WERI-Rb-1 (cell line): Measurements from ENCODE around the gene MMP12.

Experiments
- DNase-seq: peaks from one replicate; pipeline ENCODE4 v3.0.0-alpha.2; 2020
- H3K27ac ChIP-seq: fragments of 250-450 bp; sonication (Bioruptor Pico); 2 replicates; pipeline ENCODE4 v1.5.1; 2020; ENCODE audit warnings: mild to moderate bottlenecking, moderate library complexity
- H3K27me3 ChIP-seq: fragments of 250-450 bp; sonication (Bioruptor Pico); 2 replicates; pipeline ENCODE4 v1.5.1; 2021; ENCODE audit warnings: mild to moderate bottlenecking, low read depth, moderate library complexity; ENCODE audit not compliant: insufficient read depth, severe bottlenecking
- H3K36me3 ChIP-seq: fragments of 250-450 bp; sonication (Bioruptor Pico); 2 replicates; pipeline ENCODE4 v1.5.1; 2020; ENCODE audit warnings: mild to moderate bottlenecking, moderate library complexity
- H3K4me3 ChIP-seq: 2 replicates; pipeline ENCODE4 v1.5.1; 2011; ENCODE audit warnings: low read depth, mild to moderate bottlenecking, control low read depth, low read length
- H3K9me3 ChIP-seq: fragments of 250-450 bp; sonication (Bioruptor Pico); 2 replicates; pipeline ENCODE4 v1.5.1; 2021; ENCODE audit warnings: mild to moderate bottlenecking, moderate library complexity; ENCODE audit not compliant: severe bottlenecking
- TF ChIP-seq, protein P1 (sequence below): IDR thresholded peaks from 2 replicates; pipeline ENCODE4 v1.5.1; 2011; ENCODE audit warnings: low read depth, mild to moderate bottlenecking, control low read depth, inconsistent platforms, low read length

Gene MMP12

DNA sequence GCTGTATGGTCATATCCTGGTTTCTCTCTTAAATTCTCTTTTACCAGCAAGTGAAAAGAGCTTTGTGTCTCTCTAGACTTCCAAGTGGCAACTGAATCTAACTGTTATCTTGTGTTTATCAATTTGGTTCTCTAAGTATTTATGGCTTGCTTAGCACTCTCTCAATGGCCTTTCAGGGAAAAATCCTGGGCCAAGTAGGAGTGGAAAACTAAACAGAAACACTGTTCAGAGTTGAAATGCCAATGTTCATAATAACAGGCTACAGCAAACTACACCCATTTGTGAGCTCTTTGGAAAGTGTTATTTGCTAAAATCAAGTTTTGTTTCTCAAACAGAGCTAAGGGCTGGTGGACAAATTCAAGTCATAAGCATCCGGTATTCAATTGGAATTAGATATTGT, 10.1 kb downstream of the MMP12 start:
- no peak for DNase-seq

DNA sequence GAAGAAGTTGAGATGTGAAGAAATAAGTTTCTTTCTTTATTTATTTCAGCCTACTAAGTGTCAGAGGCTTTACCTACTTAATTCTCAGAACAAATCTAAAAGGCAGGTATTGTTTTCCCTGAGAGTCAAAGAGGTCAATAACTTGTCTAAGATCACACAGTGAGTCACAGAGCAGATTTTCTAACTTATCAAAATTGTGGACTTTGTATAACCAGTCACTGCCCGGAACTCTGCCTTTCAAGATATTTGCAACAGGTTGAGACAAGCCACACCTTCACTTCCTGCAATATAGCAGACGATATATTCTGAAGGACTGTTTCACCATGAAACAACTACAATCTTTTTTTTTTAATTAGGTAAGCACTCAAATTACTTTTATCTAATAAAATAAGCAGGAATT, 20.8 kb downstream of the MMP12 start:
- TF ChIP-seq, protein P1, sequence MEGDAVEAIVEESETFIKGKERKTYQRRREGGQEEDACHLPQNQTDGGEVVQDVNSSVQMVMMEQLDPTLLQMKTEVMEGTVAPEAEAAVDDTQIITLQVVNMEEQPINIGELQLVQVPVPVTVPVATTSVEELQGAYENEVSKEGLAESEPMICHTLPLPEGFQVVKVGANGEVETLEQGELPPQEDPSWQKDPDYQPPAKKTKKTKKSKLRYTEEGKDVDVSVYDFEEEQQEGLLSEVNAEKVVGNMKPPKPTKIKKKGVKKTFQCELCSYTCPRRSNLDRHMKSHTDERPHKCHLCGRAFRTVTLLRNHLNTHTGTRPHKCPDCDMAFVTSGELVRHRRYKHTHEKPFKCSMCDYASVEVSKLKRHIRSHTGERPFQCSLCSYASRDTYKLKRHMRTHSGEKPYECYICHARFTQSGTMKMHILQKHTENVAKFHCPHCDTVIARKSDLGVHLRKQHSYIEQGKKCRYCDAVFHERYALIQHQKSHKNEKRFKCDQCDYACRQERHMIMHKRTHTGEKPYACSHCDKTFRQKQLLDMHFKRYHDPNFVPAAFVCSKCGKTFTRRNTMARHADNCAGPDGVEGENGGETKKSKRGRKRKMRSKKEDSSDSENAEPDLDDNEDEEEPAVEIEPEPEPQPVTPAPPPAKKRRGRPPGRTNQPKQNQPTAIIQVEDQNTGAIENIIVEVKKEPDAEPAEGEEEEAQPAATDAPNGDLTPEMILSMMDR, result no peak
- H3K27me3 ChIP-seq, result no peaks in the 10 kb centered on the region
- H3K27ac ChIP-seq, result no peak overlapping the region
- no peaks in the 10 kb centered on the region for H3K9me3 ChIP-seq
- H3K4me3 ChIP-seq, result no peak overlapping the region
- no peaks in the 10 kb centered on the region for H3K36me3 ChIP-seq
- DNase-seq, result no peak

More for the DNA sequence above, 10.1 kb downstream of the MMP12 start:
- TF ChIP-seq, protein P1, result no peak
- no peak overlapping the region for H3K4me3 ChIP-seq
- no peaks in the 10 kb centered on the region for H3K9me3 ChIP-seq
- H3K36me3 ChIP-seq, result no peaks in the 10 kb centered on the region
- no peaks in the 10 kb centered on the region for H3K27me3 ChIP-seq
- no peak overlapping the region for H3K27ac ChIP-seq

DNA sequence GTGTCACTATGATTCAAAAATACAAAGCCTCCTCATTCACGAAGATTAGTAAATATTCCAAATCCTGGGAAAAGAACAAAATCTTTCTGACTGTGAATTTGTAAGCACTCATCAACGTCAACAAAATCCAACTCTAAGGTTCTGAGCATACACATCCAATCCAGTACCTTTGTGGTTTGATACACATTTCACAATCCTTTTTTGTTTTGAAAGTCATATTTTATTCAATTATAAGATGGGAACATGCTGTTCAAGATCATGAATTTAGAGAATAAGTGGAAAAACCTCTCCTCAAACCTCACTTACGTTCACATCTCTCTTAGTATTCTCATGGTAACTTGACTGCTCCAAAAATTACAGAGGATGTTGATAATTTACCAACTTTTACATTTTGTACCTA, 21.7 kb downstream of the MMP12 start:
- H3K27me3 ChIP-seq, result no peaks in the 10 kb centered on the region
- no peaks in the 10 kb centered on the region for H3K9me3 ChIP-seq
- no peak overlapping the region for H3K4me3 ChIP-seq
- no peaks in the 10 kb centered on the region for H3K36me3 ChIP-seq
- no peak for DNase-seq
- H3K27ac ChIP-seq, result no peak overlapping the region
- TF ChIP-seq, protein P1, result no peak

DNA sequence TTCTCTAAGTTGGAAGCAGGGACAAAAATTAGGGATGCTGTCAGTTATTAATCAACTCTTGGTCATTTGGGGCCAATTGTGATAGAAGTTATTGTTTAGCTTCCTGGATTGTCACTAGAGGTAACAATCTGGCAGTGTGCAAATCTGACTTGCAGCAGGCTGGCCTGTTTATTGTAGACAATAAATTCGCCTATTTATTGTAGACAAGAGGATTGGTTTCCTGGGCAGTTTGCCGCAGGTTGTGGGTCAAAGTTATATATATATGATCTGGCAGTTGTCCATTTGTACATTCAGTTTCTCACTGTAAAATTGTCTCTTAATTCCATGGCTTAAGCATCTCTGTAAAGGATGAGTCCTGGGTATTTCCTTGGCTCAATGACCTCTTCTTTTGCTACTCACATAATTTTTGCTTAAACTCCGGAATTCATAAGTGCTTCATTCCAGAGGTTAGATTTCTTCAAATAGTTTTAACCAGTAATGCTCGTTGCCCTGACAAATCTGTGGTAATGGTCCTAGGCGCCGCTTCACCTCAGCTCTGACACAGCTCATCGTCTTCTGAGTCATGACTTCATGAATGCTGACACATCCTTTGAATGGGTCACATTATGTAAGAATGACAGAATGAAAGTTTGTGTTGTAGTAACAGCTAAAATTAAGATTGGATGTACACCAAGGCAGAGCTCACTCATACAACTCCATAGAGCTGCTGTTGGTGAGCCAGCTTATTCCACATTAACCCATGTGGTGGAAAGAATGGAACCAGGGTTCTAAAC, 23.6 kb downstream of the MMP12 start:
- DNase-seq, result no peak

DNA sequence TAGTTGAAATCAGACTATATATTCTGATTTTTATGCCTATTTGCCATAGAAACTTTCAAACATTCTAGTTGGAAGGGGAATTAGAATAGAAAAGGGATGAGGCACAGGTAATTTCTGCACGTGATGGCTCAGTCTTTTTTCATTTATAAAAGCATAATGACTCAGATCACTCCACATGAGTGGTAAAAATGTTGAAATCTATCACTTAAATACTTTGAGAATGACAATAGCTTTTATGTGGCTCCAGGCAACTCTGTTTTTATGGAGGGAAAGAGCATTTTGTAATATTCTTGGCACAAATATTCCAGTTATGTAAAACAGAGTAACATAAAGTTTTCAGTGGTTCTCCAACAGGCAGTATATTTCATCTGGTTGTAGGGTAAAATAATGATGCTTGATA, 25.5 kb downstream of the MMP12 start:
- no peak for DNase-seq
- TF ChIP-seq, protein P1, result no peak
- Histone ChIP-seq H3K36me3 (no peaks in the 10 kb centered on the region), H3K9me3 (no peaks in the 10 kb centered on the region), H3K27ac (no peak overlapping the region), H3K4me3 (no peak overlapping the region), H3K27me3 (no peaks in the 10 kb centered on the region)

More for the DNA sequence above, 23.6 kb downstream of the MMP12 start:
- Histone ChIP-seq H3K4me3 (no peak overlapping the region), H3K36me3 (no peaks in the 10 kb centered on the region), H3K9me3 (no peaks in the 10 kb centered on the region), H3K27ac (no peak overlapping the region), H3K27me3 (no peaks in the 10 kb centered on the region)
- TF ChIP-seq, protein P1, result no peak

DNA sequence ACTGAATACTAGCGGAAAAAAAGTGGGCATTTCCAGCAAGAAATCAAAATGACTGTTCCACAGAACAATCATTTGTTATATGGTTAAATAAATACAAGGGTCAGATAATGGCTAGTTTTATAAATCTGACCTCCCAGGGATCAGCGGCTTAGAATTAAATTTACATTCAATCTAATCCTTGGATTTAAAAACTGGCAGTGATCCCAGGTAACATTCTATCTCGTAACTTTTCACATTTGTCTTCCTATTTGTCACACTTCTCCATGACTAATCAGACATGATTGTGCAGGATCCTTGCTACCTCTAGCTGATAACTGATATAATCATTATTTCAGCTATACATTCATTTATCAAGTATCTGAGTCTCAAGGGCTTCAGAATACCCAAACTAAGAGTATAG, 28.5 kb downstream of the MMP12 start:
- Histone ChIP-seq H3K9me3 (no peaks in the 10 kb centered on the region), H3K36me3 (no peaks in the 10 kb centered on the region), H3K27me3 (no peaks in the 10 kb centered on the region), H3K27ac (no peak overlapping the region), H3K4me3 (no peak overlapping the region)
- DNase-seq, result no peak
- TF ChIP-seq, protein P1, result no peak
